ENCODE data around the gene DISC1. TPM values are rescaled to one million over a fixed set of nuclear protein-coding genes. Genes with fewer than 3 reads are reported as not detected.

The DISC1 gene
- total RNA-seq, 5 donors from 2014 or later (not counting 1 experiment from before 2014, with no cell fraction given): 12.9 to 37.0 (median 14.6) TPM

DNA sequence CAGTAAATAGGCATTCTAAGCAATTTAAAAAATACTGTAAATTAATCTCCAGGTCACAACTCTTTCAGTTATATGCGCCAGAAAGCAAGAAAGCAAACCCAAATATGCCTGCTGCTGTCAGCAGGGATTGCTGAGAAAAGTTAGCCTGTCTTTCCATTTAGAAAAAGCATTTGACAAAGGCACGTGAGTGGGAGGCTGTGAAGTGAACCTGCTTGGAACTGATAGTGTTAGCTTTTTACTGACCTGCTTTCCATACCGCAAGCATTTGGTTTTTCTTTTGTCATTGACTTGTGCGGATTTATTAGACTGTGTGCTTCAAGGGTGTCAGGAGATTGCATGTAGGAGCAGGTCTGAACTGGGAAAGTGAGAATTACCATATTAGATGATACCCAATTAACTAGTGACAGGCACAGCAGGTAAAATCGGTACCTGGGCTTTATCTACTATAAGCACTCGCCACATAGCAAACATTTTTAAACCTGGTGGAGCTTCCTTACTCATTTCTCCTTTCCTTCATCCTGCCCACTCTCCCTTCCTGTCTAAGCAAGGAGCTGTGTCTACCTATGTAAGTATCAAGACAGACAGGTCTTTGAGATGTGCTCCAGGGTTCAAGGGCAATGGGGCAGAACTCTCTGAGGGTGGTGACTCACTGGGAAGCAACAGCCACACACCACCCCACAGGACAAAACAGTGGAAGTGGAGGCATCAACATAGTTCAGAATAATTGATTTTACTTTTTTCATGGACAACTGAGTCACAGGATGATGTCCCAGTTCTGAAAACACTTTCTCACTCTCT, 323.9 kb downstream of the DISC1 start:
- no peaks in the 10 kb centered on the region for H3K4me1 ChIP-seq (ENCODE audit: control insufficient read depth in 1 of 2, extremely low read depth in 1 of 2, insufficient read depth in 2 of 2, low read length in 2 of 2)
- H3K4me3 ChIP-seq (ENCODE audit: control insufficient read depth in 1 of 2, extremely low read depth in 1 of 2, low read length in 1 of 2): no peak overlapping the region
- WGBS (ENCODE audit: insufficient coverage): 75% methylated on average over 3 of the region's 6 CpGs
- H3K36me3 Mint-ChIP-seq: peaks cover 29% of the 10 kb centered on the region
- H3K27me3 Mint-ChIP-seq: no peaks in the 10 kb centered on the region
- ChIA-PET POLR2A (no interaction called here), CTCF (no interaction called here)
- ATAC-seq (replicated peaks in 1 of 4) (no peak), DNase-seq (no peak)
- H3K36me3 ChIP-seq (ENCODE audit: control insufficient read depth in 2 of 2, extremely low read depth in 1 of 2, insufficient read depth in 1 of 2, low read length in 1 of 2): no peaks in the 10 kb centered on the region
- peaks cover 2 to 10% (median 4%) of the 10 kb centered on the region in 3 donors for H3K9me3 Mint-ChIP-seq
- H3K4me3 Mint-ChIP-seq: no peak overlapping the region
- H3K27me3 ChIP-seq (replicated peaks in 1 of 2; ENCODE audit: control insufficient read depth in 2 of 2, extremely low read depth in 1 of 2, insufficient read depth in 2 of 2, low read length in 1 of 2): no peaks in the 10 kb centered on the region
- no peaks in the 10 kb centered on the region for H3K9me3 ChIP-seq
- peaks cover 0 to 1% (median 0%) of the 10 kb centered on the region in 3 donors for H3K4me1 Mint-ChIP-seq
- no peak overlapping the region for H3K27ac Mint-ChIP-seq
- no peak overlapping the region for H3K27ac ChIP-seq (ENCODE audit: low read length)

DNA sequence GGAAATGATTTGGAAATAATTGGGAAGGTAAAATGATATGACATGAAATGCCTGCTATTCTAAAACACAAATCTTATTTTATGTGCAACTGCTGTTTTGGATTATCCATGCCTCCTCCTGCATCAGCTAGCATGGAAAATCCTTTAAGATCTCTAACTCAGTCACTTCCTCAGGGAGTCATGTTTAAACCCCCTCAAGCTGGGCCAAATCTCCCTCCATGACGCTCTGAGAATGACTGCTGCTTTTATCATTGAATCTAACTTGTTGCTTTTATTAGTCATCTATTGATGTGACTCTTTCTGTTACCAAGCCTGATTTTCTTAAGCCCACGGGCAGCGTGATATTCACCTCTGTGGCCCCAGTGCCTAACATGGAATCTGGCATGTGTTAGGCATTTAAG, 324.8 kb downstream of the DISC1 start:
- DNase-seq: no peak
- H3K4me1 ChIP-seq (ENCODE audit: control insufficient read depth in 1 of 2, extremely low read depth in 1 of 2, insufficient read depth in 2 of 2, low read length in 2 of 2): no peaks in the 10 kb centered on the region
- H3K27me3 Mint-ChIP-seq: no peaks in the 10 kb centered on the region
- H3K4me3 ChIP-seq (ENCODE audit: control insufficient read depth in 1 of 2, extremely low read depth in 1 of 2, low read length in 1 of 2): no peak overlapping the region
- no peak overlapping the region for H3K27ac ChIP-seq (ENCODE audit: low read length)
- ChIA-PET CTCF (no interaction called here), POLR2A (no interaction called here)
- peaks cover 31% of the 10 kb centered on the region for H3K36me3 Mint-ChIP-seq
- 83% methylated on average over 2 of the region's 3 CpGs for WGBS (ENCODE audit: insufficient coverage)
- H3K9me3 Mint-ChIP-seq: peaks cover 2 to 12% (median 4%) of the 10 kb centered on the region in 3 donors
- H3K4me1 Mint-ChIP-seq: peaks cover 0 to 1% (median 0%) of the 10 kb centered on the region in 3 donors
- H3K36me3 ChIP-seq (ENCODE audit: control insufficient read depth in 2 of 2, extremely low read depth in 1 of 2, insufficient read depth in 1 of 2, low read length in 1 of 2): no peaks in the 10 kb centered on the region
- H3K27ac Mint-ChIP-seq: no peak overlapping the region
- no peaks in the 10 kb centered on the region for H3K27me3 ChIP-seq (replicated peaks in 1 of 2; ENCODE audit: control insufficient read depth in 2 of 2, extremely low read depth in 1 of 2, insufficient read depth in 2 of 2, low read length in 1 of 2)
- no peak overlapping the region for H3K4me3 Mint-ChIP-seq
- no peak for ATAC-seq (replicated peaks in 1 of 4)
- no peaks in the 10 kb centered on the region for H3K9me3 ChIP-seq

DNA sequence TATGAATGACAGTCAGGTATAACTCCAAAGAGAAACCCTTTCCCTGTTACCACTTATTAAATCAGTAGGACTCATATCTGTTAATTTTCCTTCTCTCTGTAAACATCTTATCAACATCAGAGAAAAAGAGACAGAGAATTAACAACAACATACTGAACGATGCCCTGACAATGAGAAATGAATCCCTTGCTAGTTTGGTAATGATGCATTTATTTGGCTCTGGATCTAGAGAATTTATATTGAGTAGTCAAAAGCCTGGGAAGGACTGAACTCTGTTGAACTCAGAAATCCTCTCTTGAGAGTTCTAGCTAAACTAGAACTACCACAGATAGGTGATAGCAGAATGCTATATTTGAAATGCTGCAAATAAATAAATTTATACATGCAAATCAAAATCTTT, 325.6 kb downstream of the DISC1 start:
- CTCF ChIA-PET: no interaction called here
- no peak overlapping the region for H3K27ac Mint-ChIP-seq

DNA sequence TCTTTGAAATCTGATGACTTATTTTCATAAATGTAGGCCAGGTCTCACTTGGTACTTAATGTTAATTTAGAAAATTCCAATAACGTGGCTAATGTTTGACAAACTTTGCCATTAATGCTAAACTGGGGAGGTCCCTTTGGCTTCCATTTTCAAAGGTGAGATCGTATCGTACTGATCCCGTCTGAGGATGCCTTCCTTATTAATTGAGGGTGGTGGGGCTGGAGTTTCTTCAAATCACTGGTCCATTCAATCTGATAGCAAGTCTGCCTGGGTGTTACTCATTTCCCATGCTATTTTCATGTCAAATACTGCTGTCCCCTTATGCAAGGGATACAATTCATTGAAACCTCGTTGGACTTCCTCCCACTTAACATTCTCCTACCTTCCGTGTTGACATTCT, 327.1 kb downstream of the DISC1 start:
- H3K9me3 Mint-ChIP-seq: peaks cover 0 to 3% (median 0%) of the 10 kb centered on the region in 3 donors
- Histone ChIP-seq H3K9me3 (no peaks in the 10 kb centered on the region), H3K36me3 (ENCODE audit: control insufficient read depth in 2 of 2, extremely low read depth in 1 of 2, insufficient read depth in 1 of 2, low read length in 1 of 2) (no peaks in the 10 kb centered on the region), H3K27me3 (replicated peaks in 1 of 2; ENCODE audit: control insufficient read depth in 2 of 2, extremely low read depth in 1 of 2, insufficient read depth in 2 of 2, low read length in 1 of 2) (no peaks in the 10 kb centered on the region), H3K4me3 (ENCODE audit: control insufficient read depth in 1 of 2, extremely low read depth in 1 of 2, low read length in 1 of 2) (no peak overlapping the region), H3K4me1 (ENCODE audit: control insufficient read depth in 1 of 2, extremely low read depth in 1 of 2, insufficient read depth in 2 of 2, low read length in 2 of 2) (no peaks in the 10 kb centered on the region), H3K27ac (ENCODE audit: low read length) (no peak overlapping the region)
- H3K36me3 Mint-ChIP-seq: peaks cover 47% of the 10 kb centered on the region
- ChIA-PET POLR2A (no interaction called here), CTCF (no interaction called here)
- H3K4me3 Mint-ChIP-seq: no peak overlapping the region
- no peaks in the 10 kb centered on the region for H3K27me3 Mint-ChIP-seq
- no CpG with 5 or more reads among the region's 6 CpGs for WGBS (ENCODE audit: insufficient coverage)
- ATAC-seq (replicated peaks in 1 of 4) (no peak), DNase-seq (no peak)
- H3K4me1 Mint-ChIP-seq: peaks cover 0 to 1% (median 0%) of the 10 kb centered on the region in 3 donors
- H3K27ac Mint-ChIP-seq: no peak overlapping the region

More for the DNA sequence above, 325.6 kb downstream of the DISC1 start:
- H3K27ac ChIP-seq (ENCODE audit: low read length): no peak overlapping the region
- ATAC-seq (replicated peaks in 1 of 4) (no peak), DNase-seq (no peak)
- H3K4me1 ChIP-seq (ENCODE audit: control insufficient read depth in 1 of 2, extremely low read depth in 1 of 2, insufficient read depth in 2 of 2, low read length in 2 of 2): no peaks in the 10 kb centered on the region
- H3K9me3 ChIP-seq: no peaks in the 10 kb centered on the region
- no peaks in the 10 kb centered on the region for H3K27me3 ChIP-seq (replicated peaks in 1 of 2; ENCODE audit: control insufficient read depth in 2 of 2, extremely low read depth in 1 of 2, insufficient read depth in 2 of 2, low read length in 1 of 2)
- Mint-ChIP-seq H3K4me1 (peaks cover 0 to 1% (median 0%) of the 10 kb centered on the region in 3 donors), H3K27me3 (no peaks in the 10 kb centered on the region), H3K36me3 (peaks cover 38% of the 10 kb centered on the region), H3K4me3 (no peak overlapping the region), H3K9me3 (peaks cover 0 to 9% (median 4%) of the 10 kb centered on the region in 3 donors)
- no peaks in the 10 kb centered on the region for H3K36me3 ChIP-seq (ENCODE audit: control insufficient read depth in 2 of 2, extremely low read depth in 1 of 2, insufficient read depth in 1 of 2, low read length in 1 of 2)
- H3K4me3 ChIP-seq (ENCODE audit: control insufficient read depth in 1 of 2, extremely low read depth in 1 of 2, low read length in 1 of 2): no peak overlapping the region
- WGBS (ENCODE audit: insufficient coverage): no CpG with 5 or more reads among the region's 1 CpG
- POLR2A ChIA-PET: no interaction called here

DNA sequence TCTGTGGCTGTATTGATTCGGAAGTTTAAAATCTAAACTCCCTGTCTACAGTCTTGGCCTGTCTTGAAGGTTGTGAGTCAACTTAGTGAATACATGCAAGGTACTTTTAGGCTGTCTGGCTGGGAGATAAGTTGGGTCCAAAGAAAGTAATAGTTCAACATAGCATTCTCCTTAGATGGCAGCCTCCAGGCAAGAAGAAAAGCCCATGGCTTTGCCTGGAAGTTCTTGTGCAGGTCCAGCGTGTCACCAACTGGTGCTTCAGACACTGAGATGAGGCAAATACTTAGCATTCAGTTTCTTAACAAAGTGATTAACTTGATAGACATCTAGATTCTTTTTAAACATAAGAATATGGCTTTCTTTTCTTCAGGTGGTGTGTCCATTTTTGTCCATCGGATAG, 328.2 kb downstream of the DISC1 start:
- H3K9me3 Mint-ChIP-seq: peaks cover 0 to 3% (median 0%) of the 10 kb centered on the region in 3 donors
- no peak overlapping the region for H3K27ac Mint-ChIP-seq
- ATAC-seq (replicated peaks in 1 of 4): no peak
- no peak for DNase-seq
- H3K9me3 ChIP-seq: no peaks in the 10 kb centered on the region
- peaks cover 0 to 4% of the 10 kb centered on the region in 2 donors for H3K36me3 ChIP-seq (ENCODE audit: control insufficient read depth in 2 of 2, extremely low read depth in 1 of 2, insufficient read depth in 1 of 2, low read length in 1 of 2)
- H3K4me1 Mint-ChIP-seq: peaks cover 0 to 1% (median 0%) of the 10 kb centered on the region in 3 donors
- H3K27ac ChIP-seq (ENCODE audit: low read length): no peak overlapping the region
- H3K4me3 Mint-ChIP-seq: no peak overlapping the region
- no peaks in the 10 kb centered on the region for H3K4me1 ChIP-seq (ENCODE audit: control insufficient read depth in 1 of 2, extremely low read depth in 1 of 2, insufficient read depth in 2 of 2, low read length in 2 of 2)
- ChIA-PET CTCF (no interaction called here), POLR2A (no interaction called here)
- H3K27me3 ChIP-seq (replicated peaks in 1 of 2; ENCODE audit: control insufficient read depth in 2 of 2, extremely low read depth in 1 of 2, insufficient read depth in 2 of 2, low read length in 1 of 2): no peaks in the 10 kb centered on the region
- peaks cover 55% of the 10 kb centered on the region for H3K36me3 Mint-ChIP-seq
- no peaks in the 10 kb centered on the region for H3K27me3 Mint-ChIP-seq
- H3K4me3 ChIP-seq (ENCODE audit: control insufficient read depth in 1 of 2, extremely low read depth in 1 of 2, low read length in 1 of 2): no peak overlapping the region
- WGBS (ENCODE audit: insufficient coverage): 100% methylated on average over 1 of the region's 3 CpGs

DNA sequence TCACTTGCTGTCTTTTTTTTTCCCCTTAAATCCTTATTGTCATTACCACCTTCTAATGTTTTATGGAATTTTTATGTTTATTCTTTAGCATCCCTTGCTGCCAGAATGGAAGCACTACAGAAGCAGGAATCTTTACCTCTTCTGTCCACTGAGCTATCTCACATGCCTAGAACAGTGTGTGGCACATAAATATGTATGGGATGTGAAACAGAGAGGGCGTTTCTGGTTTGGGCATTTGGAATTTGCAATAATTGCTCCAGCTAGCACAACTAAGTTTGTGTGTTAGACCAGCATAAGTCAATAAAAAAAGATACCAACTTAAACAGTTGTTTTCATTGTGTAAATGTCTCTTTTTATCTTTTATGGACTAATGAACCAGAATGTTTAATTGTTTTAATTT, 330.8 kb downstream of the DISC1 start:
- Histone ChIP-seq H3K36me3 (ENCODE audit: control insufficient read depth in 2 of 2, extremely low read depth in 1 of 2, insufficient read depth in 1 of 2, low read length in 1 of 2) (peaks cover 0 to 4% of the 10 kb centered on the region in 2 donors), H3K27ac (ENCODE audit: low read length) (no peak overlapping the region), H3K4me1 (ENCODE audit: control insufficient read depth in 1 of 2, extremely low read depth in 1 of 2, insufficient read depth in 2 of 2, low read length in 2 of 2) (no peaks in the 10 kb centered on the region), H3K27me3 (replicated peaks in 1 of 2; ENCODE audit: control insufficient read depth in 2 of 2, extremely low read depth in 1 of 2, insufficient read depth in 2 of 2, low read length in 1 of 2) (no peaks in the 10 kb centered on the region), H3K4me3 (ENCODE audit: control insufficient read depth in 1 of 2, extremely low read depth in 1 of 2, low read length in 1 of 2) (no peak overlapping the region), H3K9me3 (no peaks in the 10 kb centered on the region)
- Mint-ChIP-seq H3K36me3 (peaks cover 63% of the 10 kb centered on the region), H3K4me1 (no peaks in the 10 kb centered on the region), H3K9me3 (peaks cover 0 to 3% (median 0%) of the 10 kb centered on the region in 3 donors), H3K4me3 (no peak overlapping the region), H3K27me3 (no peaks in the 10 kb centered on the region), H3K27ac (no peak overlapping the region)
- WGBS (ENCODE audit: insufficient coverage): no CpG with 5 or more reads among the region's 1 CpG
- ChIA-PET POLR2A (no interaction called here), CTCF (no interaction called here)
- ATAC-seq (replicated peaks in 1 of 4): no peak
- DNase-seq: no peak

Measured in T-cell (primary cell).